ENCODE data around the gene XG.
A peak's percentile ranks its signal among the peaks of the same experiment; 100 is the strongest.
"Not testable (repeated sequence)": the region's sequence is repeated elsewhere in the genome, so short reads cannot be mapped to it uniquely, and the experiment has no call there.

The XG gene

DNA sequence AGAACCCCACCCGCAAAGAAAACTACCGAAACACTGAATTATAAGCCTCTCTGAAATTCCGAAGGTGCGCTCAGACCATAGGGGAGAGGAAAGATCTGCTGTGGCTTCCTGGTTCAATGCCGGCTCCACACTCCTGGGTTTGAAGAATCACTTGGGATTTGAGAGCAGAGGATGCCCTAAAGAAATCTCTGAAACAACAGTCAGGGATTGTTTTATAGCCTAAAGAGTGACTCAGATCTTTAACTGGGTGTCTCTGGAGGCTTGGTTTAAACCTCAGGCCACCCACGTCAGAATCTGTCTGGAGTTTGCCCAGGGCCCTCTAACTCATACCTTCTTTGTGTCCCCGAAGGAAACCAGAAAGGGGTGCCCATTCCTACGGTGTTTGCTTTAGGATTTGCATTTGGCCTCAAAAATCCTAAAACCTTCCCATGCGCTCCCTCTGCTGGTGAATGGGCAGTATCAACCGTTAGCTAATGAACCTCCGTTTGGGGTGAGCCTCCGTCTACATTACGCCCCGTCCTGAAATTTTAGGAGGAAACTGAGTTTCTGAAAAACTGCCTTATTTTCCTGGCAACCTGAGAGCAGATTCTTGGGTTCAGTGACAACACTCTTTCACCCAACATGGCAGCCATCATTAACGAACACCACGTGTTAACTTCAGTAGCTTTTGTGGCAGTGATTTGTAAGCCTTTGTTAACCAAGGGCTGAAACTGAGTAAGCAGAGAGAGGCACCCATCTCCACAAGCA lies 60.5 kb downstream of the XG start:
- not testable (repeated sequence) for H3K36me3 Mint-ChIP-seq, H3K4me1 Mint-ChIP-seq, H3K9me3 Mint-ChIP-seq, ATAC-seq, H3K27ac Mint-ChIP-seq
- peaks cover 12% of the 10 kb centered on the region for H3K27me3 Mint-ChIP-seq
- H3K4me3 Mint-ChIP-seq, result peak overlapping the region; percentile 51

DNA sequence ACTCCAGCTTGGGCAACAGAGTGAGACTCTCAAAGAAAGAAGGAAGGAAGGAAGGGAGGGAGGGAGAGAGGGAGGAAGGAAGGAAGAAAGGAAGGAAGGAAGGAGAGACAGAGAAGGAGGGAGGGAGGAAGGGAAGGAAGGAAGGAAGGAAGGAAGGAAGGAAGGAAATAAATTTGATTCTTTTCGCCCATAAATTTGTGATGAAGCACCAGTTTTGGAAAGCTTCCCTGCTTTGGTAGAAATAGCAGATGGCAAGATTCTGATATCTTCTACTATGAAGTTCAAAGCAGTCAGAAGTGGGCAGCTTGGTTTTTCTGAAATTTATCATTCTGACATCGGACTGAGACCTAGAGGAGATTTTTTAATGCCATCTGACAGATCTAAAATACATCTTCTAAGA lies 65.2 kb downstream of the XG start:
- H3K9me3 Mint-ChIP-seq, result no peaks in the 10 kb centered on the region
- no peaks in the 10 kb centered on the region for H3K36me3 Mint-ChIP-seq
- no peak overlapping the region for H3K4me3 Mint-ChIP-seq
- H3K27ac Mint-ChIP-seq, result no peak overlapping the region
- H3K27me3 Mint-ChIP-seq, result no peaks in the 10 kb centered on the region
- no peak for ATAC-seq
- H3K4me1 Mint-ChIP-seq, result no peaks in the 10 kb centered on the region

DNA sequence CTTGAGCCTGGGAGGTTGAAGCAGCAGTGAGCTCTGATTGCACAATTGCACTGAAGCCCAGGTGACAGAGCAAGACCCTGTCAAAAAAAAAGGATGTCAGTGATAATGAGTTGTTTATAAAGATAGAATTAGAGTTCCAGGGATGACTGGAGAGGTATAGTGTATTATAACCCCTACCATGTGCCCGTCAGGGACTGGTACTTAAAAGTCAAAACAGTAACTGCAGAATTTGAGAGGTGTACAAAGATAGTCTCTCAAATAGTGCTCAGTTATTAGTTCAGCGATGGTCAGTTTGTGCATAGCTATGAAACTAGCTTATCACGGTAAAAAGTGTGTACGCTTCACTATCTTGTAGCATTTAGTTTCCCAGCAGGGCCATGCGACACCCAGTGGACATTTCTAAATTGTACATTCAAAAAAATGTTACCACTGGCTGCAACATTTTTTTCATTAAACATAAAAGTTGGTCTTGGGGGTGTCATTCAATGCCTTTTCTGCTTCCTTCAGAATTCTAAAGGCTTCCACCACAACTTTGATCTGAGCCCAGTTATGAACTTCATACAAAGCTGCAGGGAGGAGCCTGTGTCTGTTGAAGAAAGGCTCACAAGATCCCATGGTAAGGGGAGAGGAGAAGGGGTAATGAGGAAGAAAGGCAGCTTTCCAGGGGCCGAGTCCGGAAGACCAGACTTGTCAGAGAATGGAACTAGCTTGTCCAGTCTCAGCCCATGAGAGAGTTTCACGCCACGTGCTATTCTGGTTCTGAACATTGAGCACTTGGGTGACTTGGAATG lies 67.7 kb downstream of the XG start:
- Mint-ChIP-seq H3K27me3 (no peaks in the 10 kb centered on the region), H3K4me1 (no peaks in the 10 kb centered on the region)
- no peak for ATAC-seq

DNA sequence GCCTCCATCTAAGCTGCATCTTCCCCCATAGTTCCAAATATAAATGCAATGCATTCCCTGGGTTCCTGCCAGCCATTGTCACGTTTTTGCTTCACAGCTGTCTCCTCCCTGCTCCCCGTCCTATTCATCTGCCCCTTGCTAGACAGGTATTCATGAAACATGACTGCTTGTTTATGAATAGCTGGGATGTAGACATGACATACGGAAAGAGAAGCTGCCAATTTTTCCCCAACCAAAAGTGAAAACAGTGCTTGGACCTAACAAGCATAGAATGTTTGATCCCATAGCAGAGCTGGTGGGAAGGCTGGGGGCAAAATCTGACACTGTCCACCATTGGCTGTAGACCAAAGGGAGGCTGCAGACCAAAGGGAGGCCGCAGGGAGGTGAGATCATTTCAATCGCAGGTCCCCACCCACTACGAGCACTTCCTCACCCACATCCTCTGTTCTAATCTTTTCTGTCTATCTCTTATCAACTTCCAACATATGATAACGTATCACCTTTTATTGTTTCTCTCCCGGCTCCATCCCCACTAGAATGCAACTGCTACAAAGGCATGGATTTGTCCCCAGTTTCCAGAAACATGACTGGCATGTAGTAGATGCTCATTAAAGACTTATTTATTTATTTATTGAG lies 68.4 kb downstream of the XG start:
- Mint-ChIP-seq H3K4me3 (no peak overlapping the region), H3K9me3 (no peaks in the 10 kb centered on the region), H3K27ac (no peak overlapping the region), H3K27me3 (no peaks in the 10 kb centered on the region), H3K36me3 (no peaks in the 10 kb centered on the region), H3K4me1 (no peaks in the 10 kb centered on the region)
- ATAC-seq, result no peak

More for the DNA sequence above, 67.7 kb downstream of the XG start:
- no peak overlapping the region for H3K4me3 Mint-ChIP-seq
- no peak overlapping the region for H3K27ac Mint-ChIP-seq
- H3K9me3 Mint-ChIP-seq, result no peaks in the 10 kb centered on the region
- no peaks in the 10 kb centered on the region for H3K36me3 Mint-ChIP-seq

DNA sequence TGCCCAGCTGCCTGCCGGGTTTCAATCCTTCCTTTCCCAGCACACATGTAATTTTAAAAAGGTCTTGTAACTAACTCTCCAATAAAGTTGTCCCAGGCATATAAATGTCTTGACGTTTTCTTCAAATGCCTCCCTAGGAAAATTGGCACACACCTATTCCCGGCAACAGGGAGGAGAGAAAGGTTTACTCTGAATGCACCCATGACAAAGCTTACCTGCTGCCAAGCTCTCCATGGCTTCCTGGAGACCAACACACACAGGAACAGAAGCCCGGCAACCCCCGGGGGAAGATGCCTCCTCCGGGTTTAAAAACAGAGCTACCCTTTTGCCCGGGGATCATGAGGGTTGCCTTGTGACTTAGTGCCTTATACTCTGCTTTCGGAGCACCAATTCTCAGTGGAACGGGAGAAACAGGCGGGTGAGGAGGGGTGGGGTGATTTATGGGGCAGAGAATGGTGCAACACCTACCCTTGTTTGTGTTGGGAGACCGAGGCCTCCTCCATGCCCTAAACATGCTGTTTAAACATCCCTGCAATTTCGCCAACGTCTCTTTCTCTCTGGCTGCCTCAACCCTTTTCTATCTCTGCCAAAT lies 72.1 kb downstream of the XG start:
- ATAC-seq, result no peak
- H3K27ac Mint-ChIP-seq, result no peak overlapping the region
- no peaks in the 10 kb centered on the region for H3K4me1 Mint-ChIP-seq
- H3K4me3 Mint-ChIP-seq, result no peak overlapping the region
- H3K27me3 Mint-ChIP-seq, result no peaks in the 10 kb centered on the region
- H3K36me3 Mint-ChIP-seq, result no peaks in the 10 kb centered on the region
- no peaks in the 10 kb centered on the region for H3K9me3 Mint-ChIP-seq

DNA sequence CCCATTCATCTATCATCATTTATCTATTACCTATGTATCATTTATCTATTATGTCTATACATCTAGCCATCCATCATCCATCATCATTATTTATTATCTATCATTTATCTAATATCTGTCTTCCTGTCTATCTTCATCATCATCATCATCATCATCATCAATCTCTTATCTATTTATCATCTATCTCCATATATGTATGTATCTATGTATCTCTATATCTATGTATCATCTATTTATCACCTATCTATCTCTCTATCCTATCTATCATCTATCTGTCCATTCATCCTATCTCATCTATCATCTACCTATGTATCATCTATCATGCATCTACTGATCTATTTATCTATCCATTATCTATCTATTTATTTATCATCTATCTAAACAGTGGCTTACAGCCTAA lies 73.0 kb downstream of the XG start:
- Mint-ChIP-seq H3K4me1 (no peaks in the 10 kb centered on the region), H3K27ac (no peak overlapping the region), H3K4me3 (no peak overlapping the region), H3K9me3 (no peaks in the 10 kb centered on the region), H3K36me3 (no peaks in the 10 kb centered on the region), H3K27me3 (no peaks in the 10 kb centered on the region)
- ATAC-seq, result no peak

DNA sequence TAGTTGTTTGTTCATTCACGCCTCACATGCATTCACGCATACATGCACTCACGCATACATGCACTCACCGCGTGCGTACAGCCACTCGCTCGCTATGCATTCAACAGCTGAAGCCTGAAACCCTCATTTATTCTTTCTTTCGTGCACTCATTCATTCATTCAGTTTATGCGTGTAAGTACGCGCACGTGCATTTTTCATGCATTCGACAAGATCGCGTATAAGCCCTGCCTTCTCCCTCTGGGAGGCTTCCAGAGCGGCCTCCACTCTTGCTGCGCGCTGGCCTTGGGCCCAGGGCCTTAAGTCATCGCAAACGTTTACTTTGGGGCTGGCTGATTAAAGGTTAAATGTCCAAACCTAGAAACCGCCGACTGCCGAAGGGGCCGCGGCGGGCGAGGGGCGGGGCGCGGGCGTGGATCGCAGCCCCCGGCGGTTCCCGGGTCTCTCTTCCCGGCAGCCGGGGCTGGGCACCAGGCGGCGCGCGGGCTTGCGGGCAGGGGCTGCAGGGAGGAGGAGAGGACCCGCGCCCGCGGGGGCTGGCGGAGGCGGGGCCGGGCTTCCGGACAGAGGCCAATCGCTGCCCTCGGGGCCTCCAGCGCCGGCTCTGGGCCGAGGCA lies 76.6 kb downstream of the XG start, which contains the start of gene GYG2:
GYG2 (plus strand) TSS at position 587 of the 615 bp plus-strand sequence. CDS start 1,259 bp downstream, outside the sequence.
- H3K4me1 Mint-ChIP-seq, result no peaks in the 10 kb centered on the region
- H3K4me3 Mint-ChIP-seq, result no peak within 1 kb of the TSS
- H3K9me3 Mint-ChIP-seq, result no peaks in the 10 kb centered on the region
- no peak for ATAC-seq
- H3K27me3 Mint-ChIP-seq, result peaks cover 15% of the 10 kb centered on the region
- H3K27ac Mint-ChIP-seq, result no peak within 1 kb of the TSS
- no peaks in the 10 kb centered on the region for H3K36me3 Mint-ChIP-seq

DNA sequence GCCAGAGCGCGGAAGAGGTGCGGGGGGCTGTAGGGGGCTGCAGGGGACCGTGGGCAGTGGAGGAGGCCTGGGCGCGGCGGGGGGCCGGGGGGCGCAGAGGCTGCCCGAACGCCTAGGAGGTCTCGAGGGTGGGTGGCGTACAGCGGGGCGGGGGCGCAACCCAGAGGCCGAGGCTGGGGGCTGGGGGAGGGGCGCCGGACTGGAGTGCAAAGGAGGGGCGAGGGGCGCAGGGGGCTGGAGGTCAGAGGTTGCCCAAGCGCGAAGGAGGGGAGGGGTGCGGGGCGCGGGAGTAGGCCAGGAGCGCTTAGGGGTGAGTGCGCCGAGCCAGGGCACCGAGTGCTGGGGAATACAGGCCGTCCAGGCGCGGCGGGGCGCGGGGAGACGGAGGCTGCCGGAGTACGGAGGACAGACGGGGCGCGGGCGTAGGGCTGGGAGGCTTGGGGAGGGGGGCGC lies 77.1 kb downstream of the XG start:
- Mint-ChIP-seq H3K4me3 (no peak overlapping the region), H3K27me3 (peaks cover 15% of the 10 kb centered on the region), H3K36me3 (no peaks in the 10 kb centered on the region), H3K27ac (no peak overlapping the region), H3K4me1 (no peaks in the 10 kb centered on the region), H3K9me3 (no peaks in the 10 kb centered on the region)
- no peak for ATAC-seq

DNA sequence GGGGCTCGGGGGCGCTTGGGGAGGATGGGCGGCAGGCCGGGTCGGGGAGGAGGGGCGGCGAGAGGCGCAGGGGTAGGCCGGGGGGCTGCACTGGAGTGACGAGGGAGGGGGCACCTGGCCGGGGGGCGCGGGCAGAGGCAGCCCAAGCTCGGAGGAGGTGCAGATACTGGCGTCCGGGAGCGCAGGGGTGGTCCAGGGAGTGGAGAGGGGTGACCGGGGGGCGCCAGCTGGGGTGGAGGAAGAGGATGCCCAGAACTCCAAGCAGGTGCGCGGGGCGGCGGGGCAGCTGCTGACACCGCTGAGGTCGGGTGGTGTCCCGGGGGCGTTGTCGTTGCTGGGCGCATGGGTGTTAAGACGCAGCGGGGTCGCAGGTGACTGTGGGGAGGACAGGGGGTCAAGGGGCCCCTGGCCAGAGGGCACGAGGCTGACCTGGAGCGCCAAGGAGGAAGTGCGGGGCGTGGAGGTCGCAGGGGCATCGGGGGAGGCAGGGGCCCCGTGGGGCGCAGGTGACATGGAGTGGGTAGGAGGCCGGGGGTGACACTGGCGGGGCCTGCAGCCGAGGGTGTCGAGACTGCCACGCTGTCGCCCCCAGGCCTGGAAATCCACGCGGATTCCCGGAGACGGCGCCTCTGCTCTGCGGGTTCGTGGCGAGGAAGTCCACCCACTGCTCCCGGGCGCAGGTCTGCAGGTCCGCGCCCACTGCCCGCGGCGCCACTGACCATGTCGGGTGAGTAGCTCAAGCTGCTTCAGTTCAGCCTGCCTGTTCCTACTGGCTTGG lies 77.8 kb downstream of the XG start:
- H3K27me3 Mint-ChIP-seq, result peaks cover 15% of the 10 kb centered on the region
- H3K4me3 Mint-ChIP-seq, result no peak overlapping the region
- H3K27ac Mint-ChIP-seq, result no peak overlapping the region
- no peaks in the 10 kb centered on the region for H3K9me3 Mint-ChIP-seq
- H3K4me1 Mint-ChIP-seq, result no peaks in the 10 kb centered on the region
- ATAC-seq, result no peak
- H3K36me3 Mint-ChIP-seq, result no peaks in the 10 kb centered on the region

DNA sequence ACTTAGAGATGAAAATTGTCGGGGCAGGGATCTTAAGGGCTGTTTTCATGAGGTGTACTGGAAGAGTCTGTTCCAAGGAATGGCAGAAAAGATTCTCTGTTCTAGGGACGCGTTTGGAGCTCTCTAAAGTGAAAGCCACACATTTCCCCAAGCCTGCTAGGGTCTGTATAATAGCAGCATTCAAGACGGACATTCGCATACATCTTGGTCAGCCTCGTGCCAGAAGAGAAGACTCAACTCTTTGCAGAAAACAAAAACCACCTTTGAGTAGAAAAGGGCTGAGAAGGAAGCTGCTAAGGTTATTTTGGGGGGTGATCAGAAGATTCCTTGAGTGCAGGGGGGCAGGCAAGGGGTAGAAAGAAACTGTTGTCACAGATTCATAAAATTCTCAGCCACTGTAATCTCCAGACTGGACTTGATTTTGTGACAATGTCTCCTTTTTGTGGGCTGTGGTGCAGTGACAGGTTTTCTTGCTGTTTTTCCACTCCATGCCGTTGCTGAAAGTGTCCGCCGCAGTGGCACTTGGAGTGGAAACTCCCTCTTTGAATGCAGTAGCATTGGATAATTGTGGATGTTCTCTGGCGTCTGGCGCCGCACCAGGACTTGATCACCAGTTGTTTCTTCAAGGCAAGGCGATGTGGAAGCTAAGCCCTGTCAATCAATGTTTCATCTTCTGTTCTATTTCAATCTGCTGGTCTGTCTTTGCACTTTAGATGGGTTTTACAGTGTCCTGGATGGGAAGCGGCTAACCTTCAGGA lies 79.8 kb downstream of the XG start:
- Mint-ChIP-seq H3K9me3 (peaks cover 6% of the 10 kb centered on the region), H3K36me3 (no peaks in the 10 kb centered on the region), H3K4me3 (no peak overlapping the region), H3K27ac (no peak overlapping the region), H3K27me3 (peaks cover 26% of the 10 kb centered on the region), H3K4me1 (no peaks in the 10 kb centered on the region)
- ATAC-seq, result no peak

DNA sequence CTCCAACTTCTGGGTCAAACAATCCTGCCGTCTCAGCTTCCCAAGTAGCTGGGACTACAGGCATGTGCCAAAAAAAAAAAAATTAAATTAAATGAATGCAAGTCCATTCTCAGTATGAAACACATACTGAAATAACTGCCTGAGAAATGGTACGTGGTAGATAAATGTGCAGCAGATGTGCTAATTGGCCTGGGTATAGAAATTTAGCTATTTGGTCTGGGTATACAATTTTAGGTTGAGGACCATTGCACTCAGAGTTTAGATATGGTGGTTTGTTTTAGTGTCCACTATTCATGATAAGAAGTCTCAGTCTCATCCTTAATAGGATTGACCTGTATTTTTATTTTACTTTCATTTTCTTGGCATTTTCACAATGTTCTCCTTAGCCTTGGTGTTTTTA lies 86.1 kb downstream of the XG start:
- ATAC-seq, result no peak
- Mint-ChIP-seq H3K9me3 (peaks cover 23% of the 10 kb centered on the region), H3K36me3 (no peaks in the 10 kb centered on the region), H3K4me3 (no peak overlapping the region), H3K4me1 (no peaks in the 10 kb centered on the region), H3K27ac (no peak overlapping the region), H3K27me3 (peaks cover 31% of the 10 kb centered on the region)

DNA sequence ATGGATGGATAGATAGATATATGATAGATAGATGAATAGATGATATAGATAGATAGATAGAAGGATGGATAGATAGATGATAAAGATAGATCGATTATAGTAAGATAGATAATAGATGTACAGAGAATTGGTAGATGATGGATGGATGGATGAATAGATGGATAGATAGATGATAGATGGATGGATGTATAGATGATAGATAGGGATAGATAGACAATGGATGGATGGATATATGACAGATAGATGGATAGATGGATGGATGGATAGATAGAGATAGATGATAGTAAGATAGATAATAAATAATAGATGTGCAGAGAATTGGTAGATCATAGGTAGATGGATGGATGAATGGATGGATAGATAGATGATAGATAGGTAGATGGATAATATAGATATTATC lies 89.1 kb downstream of the XG start:
- ATAC-seq, result no peak
- Mint-ChIP-seq H3K27ac (no peak overlapping the region), H3K4me1 (no peaks in the 10 kb centered on the region), H3K36me3 (no peaks in the 10 kb centered on the region), H3K27me3 (peaks cover 18% of the 10 kb centered on the region), H3K4me3 (no peak overlapping the region), H3K9me3 (peaks cover 20% of the 10 kb centered on the region)

DNA sequence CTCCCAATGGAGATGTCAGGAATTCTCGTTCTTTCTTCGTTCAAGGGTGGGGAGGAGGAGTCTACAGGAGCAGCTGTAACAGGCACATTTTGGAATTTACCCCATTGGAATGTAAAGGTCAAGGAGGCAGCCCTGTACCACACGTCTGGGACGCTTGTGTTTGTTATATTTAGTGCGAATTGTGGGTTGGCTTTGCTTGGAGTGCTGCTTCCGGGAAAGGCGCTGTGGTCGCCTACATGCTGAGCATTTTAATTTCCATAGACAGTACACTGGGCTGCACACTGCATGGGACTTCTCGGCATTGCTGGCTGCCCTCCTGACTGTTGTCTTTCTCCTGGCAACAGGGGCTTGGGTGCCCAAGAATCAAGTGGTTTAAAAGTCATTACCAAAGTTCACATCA lies 89.7 kb downstream of the XG start:
- H3K4me1 Mint-ChIP-seq, result no peaks in the 10 kb centered on the region
- no peak overlapping the region for H3K4me3 Mint-ChIP-seq
- ATAC-seq, result no peak
- no peak overlapping the region for H3K27ac Mint-ChIP-seq
- H3K36me3 Mint-ChIP-seq, result no peaks in the 10 kb centered on the region
- peaks cover 17% of the 10 kb centered on the region for H3K9me3 Mint-ChIP-seq
- H3K27me3 Mint-ChIP-seq, result peaks cover 15% of the 10 kb centered on the region

DNA sequence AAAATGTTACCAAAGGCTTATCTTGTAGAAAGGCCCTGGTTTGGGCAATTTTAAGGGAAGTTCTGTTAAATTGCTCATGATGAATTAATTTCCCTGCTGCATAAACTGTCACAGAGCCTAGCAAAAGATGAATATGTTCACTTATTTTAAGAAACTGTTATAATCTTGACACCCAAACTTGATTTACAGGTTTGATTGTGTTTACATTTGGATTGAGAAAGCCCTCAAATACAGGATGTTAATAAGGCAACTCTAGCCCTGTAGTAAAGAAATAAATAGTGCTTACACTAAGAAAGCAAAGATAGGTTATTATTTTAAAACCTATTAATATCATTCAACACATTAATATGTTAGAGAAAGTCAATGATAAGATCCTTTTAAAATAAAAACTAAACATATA lies 95.2 kb downstream of the XG start:
- no peaks in the 10 kb centered on the region for H3K4me1 Mint-ChIP-seq
- no peaks in the 10 kb centered on the region for H3K27me3 Mint-ChIP-seq
- H3K4me3 Mint-ChIP-seq, result no peak overlapping the region
- no peak for ATAC-seq
- H3K36me3 Mint-ChIP-seq, result no peaks in the 10 kb centered on the region
- H3K27ac Mint-ChIP-seq, result no peak overlapping the region
- H3K9me3 Mint-ChIP-seq, result no peaks in the 10 kb centered on the region

Measured in stimulated activated memory B cell treated with anti-CD40 and anti-IgM and Interleukin-4, amounts not matched to agents 10 μg/mL and 1 μg/mL and 100 μg/mL, for 72 hours (primary cell).